Dendritic cell treated with granulocyte-macrophage colony-stimulating factor and Interleukin-4, amounts not matched to agents 40 ng/mL and 50 ng/mL, for 4 days (primary cell): Measurements from ENCODE around the gene SYT3.
"Not testable (repeated sequence)": the region's sequence is repeated elsewhere in the genome, so short reads cannot be mapped to it uniquely, and the experiment has no call there.

Experiments used
- H3K27ac Mint-ChIP-seq: one replicate; pipeline ENCODE4 v1.8.0; 2022; ENCODE audit warnings: mild to moderate bottlenecking, mixed read lengths
- H3K27me3 Mint-ChIP-seq: one replicate; pipeline ENCODE4 v1.8.0; 2022; ENCODE audit warnings: mild to moderate bottlenecking, mixed read lengths
- H3K36me3 Mint-ChIP-seq: one replicate; pipeline ENCODE4 v1.8.0; 2022; ENCODE audit warnings: low read depth, mixed read lengths
- H3K4me1 Mint-ChIP-seq: one replicate; pipeline ENCODE4 v1.8.0; 2022; ENCODE audit warnings: low read depth, mixed read lengths
- H3K4me3 Mint-ChIP-seq: one replicate; pipeline ENCODE4 v1.8.0; 2022; ENCODE audit warnings: mild to moderate bottlenecking, moderate library complexity, mixed read lengths
- H3K9me3 Mint-ChIP-seq: one replicate; pipeline ENCODE4 v1.8.0; 2022; ENCODE audit warnings: mixed read lengths
- intact Hi-C: fragments of 100-400 bp; cut with micrococcal nuclease; formaldehyde crosslinking; loops from one replicate; pipeline ENCODE4 v1.15.0; 2022

Gene SYT3

GRCh38 chr19:50607874-50608785, 31.6 kb downstream of the SYT3 start:
- H3K9me3 Mint-ChIP-seq = peaks cover 27% of the 10 kb centered on the region
- H3K4me3 Mint-ChIP-seq = no peak overlapping the region
- H3K27me3 Mint-ChIP-seq = peaks cover 49% of the 10 kb centered on the region
- H3K4me1 Mint-ChIP-seq = peaks cover 11% of the 10 kb centered on the region
- H3K27ac Mint-ChIP-seq = no peak overlapping the region
- no peaks in the 10 kb centered on the region for H3K36me3 Mint-ChIP-seq
- intact Hi-C loops = no loop called here

GRCh38 chr19:50607388-50607787, 32.3 kb downstream of the SYT3 start:
- Mint-ChIP-seq H3K4me3 (no peak overlapping the region), H3K27ac (no peak overlapping the region), H3K27me3 (peaks cover 55% of the 10 kb centered on the region), H3K36me3 (no peaks in the 10 kb centered on the region), H3K9me3 (peaks cover 27% of the 10 kb centered on the region), H3K4me1 (peaks cover 11% of the 10 kb centered on the region)
- intact Hi-C loops = no loop called here

DNA sequence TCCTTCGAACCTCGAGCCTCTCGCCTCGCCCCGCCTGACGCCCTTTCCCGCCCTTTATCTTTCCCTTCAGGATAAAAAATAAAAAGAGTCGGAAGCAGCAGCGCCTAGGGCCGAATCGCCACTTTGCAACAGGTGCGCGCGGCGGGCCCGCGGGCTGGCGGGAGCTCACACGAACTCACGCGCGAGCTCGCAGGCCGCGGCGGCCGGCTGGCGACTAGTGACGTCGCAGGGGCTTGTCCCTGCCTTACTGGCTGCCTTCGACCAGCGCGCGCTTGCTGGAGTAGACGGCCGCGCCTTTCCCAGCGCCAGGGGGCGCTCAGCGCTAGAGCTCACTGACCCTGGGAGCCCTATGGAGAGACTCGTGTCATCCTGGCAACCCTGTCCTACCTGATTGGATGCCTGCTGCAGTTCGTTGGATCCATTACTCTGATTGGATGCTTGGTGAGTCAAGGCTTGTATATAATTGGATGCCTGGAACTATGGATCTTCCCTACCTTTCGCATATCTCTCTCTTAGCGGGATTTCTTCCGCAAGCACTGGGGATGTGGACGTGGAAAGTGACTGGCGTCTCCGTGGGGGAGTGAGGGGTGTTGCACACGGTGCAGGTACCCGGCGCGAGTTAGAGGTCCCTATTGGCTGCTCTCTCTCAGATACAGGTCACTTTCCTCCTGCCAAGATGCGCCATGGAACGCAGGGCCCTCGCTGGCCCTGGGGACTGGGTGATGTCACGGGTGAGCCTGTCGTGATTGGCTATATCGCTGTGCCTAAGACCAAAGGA, 33.4 kb downstream of the SYT3 start:
- H3K27me3 Mint-ChIP-seq = peaks cover 62% of the 10 kb centered on the region
- intact Hi-C loops, H3K27ac Mint-ChIP-seq, H3K4me3 Mint-ChIP-seq, H3K36me3 Mint-ChIP-seq: not testable (repeated sequence)
- peaks cover 27% of the 10 kb centered on the region for H3K9me3 Mint-ChIP-seq
- peaks cover 11% of the 10 kb centered on the region for H3K4me1 Mint-ChIP-seq

DNA sequence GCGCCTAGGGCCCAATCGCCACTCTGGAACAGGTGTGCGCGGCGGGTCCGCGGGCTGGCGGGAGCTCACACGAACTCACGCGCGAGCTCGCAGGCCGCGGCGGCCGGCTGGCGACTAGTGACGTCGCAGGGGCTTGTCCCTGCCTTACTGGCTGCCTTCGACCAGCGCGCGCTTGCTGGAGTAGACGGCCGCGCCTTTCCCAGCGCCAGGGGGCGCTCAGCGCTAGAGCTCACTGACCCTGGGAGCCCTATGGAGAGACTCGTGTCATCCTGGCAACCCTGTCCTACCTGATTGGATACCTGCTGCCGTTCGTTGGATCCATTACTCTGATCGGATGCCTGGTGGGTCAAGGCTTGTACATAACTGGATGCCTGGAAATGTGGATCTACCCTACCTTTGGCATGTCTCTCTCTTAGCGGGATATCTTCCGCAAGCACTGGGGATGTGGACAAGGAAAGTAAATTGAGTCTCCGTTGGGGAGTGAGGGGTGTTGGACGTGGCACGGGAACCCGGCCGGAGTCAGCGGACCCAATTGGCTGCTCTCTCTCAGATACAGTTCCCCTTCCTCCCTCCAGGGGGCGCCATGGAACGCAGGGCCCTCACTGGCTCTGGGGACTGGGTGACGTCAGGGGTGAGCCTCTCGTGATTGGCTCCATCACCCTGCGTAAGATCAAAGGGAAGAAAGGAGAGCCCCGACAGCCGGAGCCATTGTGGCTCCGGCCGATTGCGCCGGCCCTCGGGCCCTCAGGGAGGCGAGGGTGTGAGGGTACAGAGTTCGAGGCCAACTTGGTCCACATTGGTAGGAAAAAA, 35.2 kb downstream of the SYT3 start:
- not testable (repeated sequence) for H3K36me3 Mint-ChIP-seq

GRCh38 chr19:50602935-50603334, 36.7 kb downstream of the SYT3 start:
- Mint-ChIP-seq H3K4me3 (no peak overlapping the region), H3K9me3 (peaks cover 19% of the 10 kb centered on the region), H3K27me3 (peaks cover 55% of the 10 kb centered on the region), H3K27ac (no peak overlapping the region), H3K4me1 (peaks cover 5% of the 10 kb centered on the region), H3K36me3 (no peaks in the 10 kb centered on the region)
- intact Hi-C loops = no loop called here

More for the DNA sequence above, 35.2 kb downstream of the SYT3 start:
- H3K27ac Mint-ChIP-seq, H3K4me3 Mint-ChIP-seq, intact Hi-C loops: not testable (repeated sequence)
- peaks cover 11% of the 10 kb centered on the region for H3K4me1 Mint-ChIP-seq
- H3K27me3 Mint-ChIP-seq = peaks cover 63% of the 10 kb centered on the region
- H3K9me3 Mint-ChIP-seq = peaks cover 27% of the 10 kb centered on the region

DNA sequence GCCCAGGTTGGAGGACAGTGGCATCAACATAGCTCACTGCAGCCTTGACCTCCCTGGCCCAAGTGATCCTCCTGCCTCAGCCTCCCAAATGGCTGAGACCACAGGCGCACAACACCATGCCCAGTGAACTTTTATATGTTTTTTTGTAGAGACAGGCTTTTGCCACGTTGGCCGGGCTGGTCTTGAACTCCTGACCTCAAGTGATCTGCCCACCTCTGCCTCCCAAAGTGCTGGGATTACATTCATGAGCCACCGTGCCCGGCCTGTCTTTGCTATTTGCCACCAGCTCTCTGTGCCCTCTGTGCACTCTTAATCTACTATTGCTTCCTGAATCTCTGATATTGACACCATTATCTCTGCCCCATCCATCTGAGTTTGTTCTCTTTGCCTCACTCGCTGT, 37.2 kb downstream of the SYT3 start:
- Mint-ChIP-seq H3K4me1 (peaks cover under 1% of the 10 kb centered on the region), H3K36me3 (no peaks in the 10 kb centered on the region), H3K4me3 (no peak overlapping the region), H3K27ac (no peak overlapping the region), H3K27me3 (peaks cover 51% of the 10 kb centered on the region), H3K9me3 (peaks cover 15% of the 10 kb centered on the region)
- intact Hi-C loops = no loop called here

- Mint-ChIP-seq H3K4me3 (no peak overlapping the region), H3K27ac (no peak overlapping the region), H3K27me3 (peaks cover 47% of the 10 kb centered on the region), H3K36me3 (no peaks in the 10 kb centered on the region), H3K9me3 (peaks cover 10% of the 10 kb centered on the region), H3K4me1 (no peaks in the 10 kb centered on the region)
- intact Hi-C loops = no loop called here
Observed at GRCh38 chr19:50602089-50602422, 37.6 kb downstream of the SYT3 start.

DNA sequence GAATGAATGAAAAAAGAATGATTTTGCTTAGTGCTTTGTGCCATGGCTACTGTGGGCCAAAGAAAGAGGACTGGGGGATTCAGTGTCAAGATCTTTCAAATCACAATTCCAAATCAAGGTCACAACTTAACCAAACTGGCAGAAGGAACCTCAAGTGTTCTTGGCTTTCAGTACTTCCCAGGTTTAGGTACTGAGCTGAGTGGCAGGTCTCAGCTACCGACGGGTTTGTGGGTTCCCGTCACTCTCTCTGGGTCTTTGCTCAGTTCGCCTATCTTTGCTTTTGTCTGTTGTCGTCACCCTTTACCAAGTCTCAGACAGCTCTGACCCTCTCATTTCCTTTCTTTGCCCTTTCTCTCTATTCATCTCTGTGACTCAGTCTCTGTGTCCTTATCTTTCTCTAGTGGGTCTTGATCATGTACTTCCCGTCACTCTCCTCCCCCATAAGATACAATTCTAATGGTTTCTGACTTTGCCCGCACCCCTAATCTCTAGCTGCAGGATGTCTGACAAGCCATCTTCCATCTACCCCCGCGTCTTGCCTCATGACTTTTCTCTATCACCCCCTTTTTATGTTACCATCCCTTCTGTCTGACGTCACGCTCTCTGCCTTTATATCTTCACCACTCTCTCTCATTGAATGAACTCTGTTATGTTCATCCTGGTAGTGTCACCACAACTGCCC, 38.1 kb downstream of the SYT3 start:
- peaks cover 43% of the 10 kb centered on the region for H3K27me3 Mint-ChIP-seq
- no peak overlapping the region for H3K27ac Mint-ChIP-seq
- H3K36me3 Mint-ChIP-seq = no peaks in the 10 kb centered on the region
- peaks cover 7% of the 10 kb centered on the region for H3K9me3 Mint-ChIP-seq
- no peaks in the 10 kb centered on the region for H3K4me1 Mint-ChIP-seq
- intact Hi-C loops = no loop called here
- H3K4me3 Mint-ChIP-seq = no peak overlapping the region

GRCh38 chr19:50599427-50599826, 40.3 kb downstream of the SYT3 start:
- peaks cover 31% of the 10 kb centered on the region for H3K27me3 Mint-ChIP-seq
- H3K36me3 Mint-ChIP-seq = no peaks in the 10 kb centered on the region
- H3K9me3 Mint-ChIP-seq = no peaks in the 10 kb centered on the region
- no peak overlapping the region for H3K4me3 Mint-ChIP-seq
- intact Hi-C loops = no loop called here
- H3K27ac Mint-ChIP-seq = no peak overlapping the region
- H3K4me1 Mint-ChIP-seq = no peaks in the 10 kb centered on the region

DNA sequence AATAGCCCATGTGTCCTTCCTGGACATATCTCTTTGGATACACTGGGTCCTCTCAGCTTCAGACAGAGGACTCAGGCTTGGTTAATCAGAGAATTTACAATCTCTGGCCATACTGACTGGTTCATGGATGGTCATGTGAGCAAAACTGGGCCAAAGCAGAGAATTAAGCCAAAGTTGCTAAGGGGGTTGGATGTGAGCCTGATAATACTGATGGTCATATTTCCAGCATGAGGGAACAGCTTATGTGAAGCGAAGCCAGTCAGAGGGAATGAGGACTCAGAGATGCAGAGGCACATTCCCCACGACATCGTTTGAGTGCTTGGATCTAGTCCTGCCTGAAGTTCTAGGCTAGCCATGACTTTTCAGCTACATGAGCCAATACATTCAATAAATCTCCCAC, 49.5 kb downstream of the SYT3 start:
- Mint-ChIP-seq H3K36me3 (no peaks in the 10 kb centered on the region), H3K9me3 (no peaks in the 10 kb centered on the region), H3K4me1 (no peaks in the 10 kb centered on the region), H3K27ac (no peak overlapping the region), H3K27me3 (peaks cover 2% of the 10 kb centered on the region), H3K4me3 (no peak overlapping the region)
- intact Hi-C loops = no loop called here

DNA sequence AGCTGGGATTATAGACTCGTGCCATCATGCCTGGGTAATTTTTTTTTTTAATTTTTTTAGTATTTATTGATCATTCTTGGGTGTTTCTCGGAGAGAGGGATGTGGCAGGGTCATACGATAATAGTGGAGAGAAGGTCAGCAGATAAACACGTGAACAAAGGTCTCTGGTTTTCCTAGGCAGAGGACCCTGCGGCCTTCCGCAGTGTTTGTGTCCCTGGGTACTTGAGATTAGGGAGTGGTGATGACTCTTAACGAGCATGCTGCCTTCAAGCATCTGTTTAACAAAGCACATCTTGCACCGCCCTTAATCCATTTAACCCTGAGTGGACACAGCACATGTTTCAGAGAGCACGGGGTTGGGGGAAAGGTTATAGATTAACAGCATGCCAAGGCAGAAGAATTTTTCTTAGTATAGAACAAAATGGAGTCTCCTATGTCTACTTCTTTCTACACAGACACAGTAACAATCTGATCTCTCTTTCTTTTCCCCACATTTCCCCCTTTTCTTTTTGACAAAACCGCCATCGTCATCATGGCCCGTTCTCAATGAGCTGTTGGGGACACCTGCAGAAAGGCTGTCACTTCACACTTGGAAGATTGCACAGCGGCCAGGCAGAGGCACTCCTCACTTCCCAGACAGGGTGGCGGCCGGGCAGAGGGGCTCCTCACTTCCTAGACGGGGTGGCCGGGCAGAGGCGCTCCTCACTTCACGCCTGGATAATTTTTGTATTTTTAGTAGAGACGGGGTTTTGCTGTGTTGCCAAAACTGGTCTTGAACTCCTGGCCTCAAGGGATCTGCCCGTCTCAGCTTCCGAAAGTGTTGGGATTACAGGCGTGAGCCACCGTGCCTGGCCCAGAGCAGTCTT, 57.7 kb downstream of the SYT3 start:
- H3K4me1 Mint-ChIP-seq, H3K4me3 Mint-ChIP-seq, intact Hi-C loops, H3K9me3 Mint-ChIP-seq, H3K27ac Mint-ChIP-seq, H3K36me3 Mint-ChIP-seq: not testable (repeated sequence)
- H3K27me3 Mint-ChIP-seq = peaks cover 11% of the 10 kb centered on the region

- Mint-ChIP-seq H3K9me3 (no peaks in the 10 kb centered on the region), H3K4me3 (no peak overlapping the region), H3K27me3 (peaks cover 13% of the 10 kb centered on the region), H3K36me3 (no peaks in the 10 kb centered on the region), H3K27ac (no peak overlapping the region), H3K4me1 (no peaks in the 10 kb centered on the region)
- intact Hi-C loops = no loop called here
Observed at GRCh38 chr19:50580970-50581634, 58.6 kb downstream of the SYT3 start.
